GM12801 (cell line): ENCODE measurements around the gene ZNF367.

Experiments
- TF ChIP-seq, protein P1 (sequence below): IDR thresholded peaks from one replicate; pipeline ENCODE4 v1.5.1; 2011; ENCODE audit warnings: control low read depth; ENCODE audit not compliant: insufficient read length; ENCODE audit errors: extremely low read depth

Gene ZNF367

GRCh38 chr9:96418083-96418919, at the start of gene ZNF367:
TSS of gene ZNF367 (minus strand) at chr9:96418370. CDS start at chr9:96418032, 338 bp downstream.
- TF ChIP-seq, protein P1, sequence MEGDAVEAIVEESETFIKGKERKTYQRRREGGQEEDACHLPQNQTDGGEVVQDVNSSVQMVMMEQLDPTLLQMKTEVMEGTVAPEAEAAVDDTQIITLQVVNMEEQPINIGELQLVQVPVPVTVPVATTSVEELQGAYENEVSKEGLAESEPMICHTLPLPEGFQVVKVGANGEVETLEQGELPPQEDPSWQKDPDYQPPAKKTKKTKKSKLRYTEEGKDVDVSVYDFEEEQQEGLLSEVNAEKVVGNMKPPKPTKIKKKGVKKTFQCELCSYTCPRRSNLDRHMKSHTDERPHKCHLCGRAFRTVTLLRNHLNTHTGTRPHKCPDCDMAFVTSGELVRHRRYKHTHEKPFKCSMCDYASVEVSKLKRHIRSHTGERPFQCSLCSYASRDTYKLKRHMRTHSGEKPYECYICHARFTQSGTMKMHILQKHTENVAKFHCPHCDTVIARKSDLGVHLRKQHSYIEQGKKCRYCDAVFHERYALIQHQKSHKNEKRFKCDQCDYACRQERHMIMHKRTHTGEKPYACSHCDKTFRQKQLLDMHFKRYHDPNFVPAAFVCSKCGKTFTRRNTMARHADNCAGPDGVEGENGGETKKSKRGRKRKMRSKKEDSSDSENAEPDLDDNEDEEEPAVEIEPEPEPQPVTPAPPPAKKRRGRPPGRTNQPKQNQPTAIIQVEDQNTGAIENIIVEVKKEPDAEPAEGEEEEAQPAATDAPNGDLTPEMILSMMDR: no peak

DNA sequence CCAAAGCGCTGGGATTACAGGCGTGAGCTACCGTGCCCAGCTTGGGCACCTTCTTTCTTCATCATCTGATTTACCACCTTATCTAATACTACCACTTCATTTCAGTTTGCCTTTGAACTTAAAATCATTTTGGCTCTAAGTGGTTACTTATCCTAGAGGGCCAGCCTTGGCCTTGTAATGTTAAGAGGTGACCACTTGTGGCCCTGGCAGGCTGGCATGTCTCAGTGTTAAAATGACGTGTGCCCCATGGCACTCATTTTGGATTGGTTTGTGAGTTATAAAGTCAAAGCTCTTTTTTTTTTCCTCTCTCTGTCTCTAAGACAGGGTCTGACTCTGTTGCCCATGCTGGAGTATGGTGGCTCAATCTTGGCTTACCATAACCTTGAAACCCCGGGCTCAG, 49.6 kb upstream of the ZNF367 start:
- TF ChIP-seq, protein P1: no peak

DNA sequence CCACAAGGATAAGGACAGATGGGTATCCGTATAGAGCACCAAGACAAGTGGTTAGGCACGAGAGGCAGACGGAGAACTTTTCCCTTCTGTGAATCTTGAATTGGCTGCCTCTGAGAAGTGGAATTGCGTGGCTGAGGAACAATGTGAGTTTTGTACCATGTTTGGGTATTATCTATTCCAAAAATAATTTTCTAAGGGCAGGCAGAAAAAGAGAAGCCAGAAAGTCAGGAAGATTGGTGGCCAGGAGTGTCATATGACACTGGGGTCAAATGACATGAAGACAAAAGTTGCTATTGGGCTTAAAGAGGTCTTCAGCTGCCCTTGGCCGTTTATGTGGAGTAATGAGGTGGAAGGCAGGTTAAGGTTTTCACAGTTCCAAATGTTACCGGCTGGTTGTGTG, 46.3 kb upstream of the ZNF367 start:
- TF ChIP-seq, protein P1: no peak

DNA sequence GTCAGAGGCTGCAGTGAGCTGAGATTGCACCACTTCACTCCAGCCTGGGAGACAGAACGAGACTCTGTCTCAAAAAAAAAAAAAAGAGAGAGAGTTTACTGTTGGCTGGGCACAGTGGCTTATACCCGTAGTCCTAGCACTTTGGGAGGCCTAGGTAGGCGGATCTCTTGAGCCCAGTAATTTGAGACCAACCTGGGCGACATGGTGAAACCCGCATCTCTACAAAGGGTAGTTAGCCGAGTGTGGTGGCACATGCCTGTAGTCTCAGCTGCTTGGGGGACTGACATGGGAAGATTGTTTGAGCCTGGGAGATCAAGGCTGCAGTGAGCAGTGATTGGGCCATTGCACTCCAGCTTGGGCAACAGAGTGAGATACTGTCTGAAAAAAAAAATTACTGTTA, 44.4 kb upstream of the ZNF367 start:
- TF ChIP-seq, protein P1: no peak

DNA sequence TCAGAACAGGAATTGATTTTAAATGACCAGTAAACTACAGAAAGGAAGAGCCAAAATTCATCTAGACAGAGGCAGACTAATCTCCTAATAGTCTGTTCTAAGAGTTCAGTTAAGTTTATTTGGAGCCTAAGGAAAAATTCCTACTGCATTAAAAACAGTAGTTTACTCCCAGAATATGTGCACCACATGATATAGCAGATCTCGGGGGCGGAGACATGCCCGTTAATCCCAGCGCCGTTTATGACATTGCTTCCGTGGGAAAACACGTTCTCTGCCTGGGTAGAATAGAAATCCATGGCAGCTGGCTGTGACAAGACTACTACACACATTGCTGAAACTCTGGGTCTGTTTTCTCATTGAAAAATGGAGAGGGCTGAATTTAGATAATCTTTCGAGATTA, 43.2 kb upstream of the ZNF367 start:
- TF ChIP-seq, protein P1: no peak

- TF ChIP-seq, protein P1: no peak
Observed at GRCh38 chr9:96460882-96461281, 42.7 kb upstream of the ZNF367 start.

- TF ChIP-seq, protein P1: no peak
Observed at GRCh38 chr9:96460470-96460869, 42.3 kb upstream of the ZNF367 start.
